ENCODE measurements around the gene POLD4.
"Not testable (repeated sequence)": the region's sequence is repeated elsewhere in the genome, so short reads cannot be mapped to it uniquely, and the experiment has no call there.

Gene POLD4

DNA sequence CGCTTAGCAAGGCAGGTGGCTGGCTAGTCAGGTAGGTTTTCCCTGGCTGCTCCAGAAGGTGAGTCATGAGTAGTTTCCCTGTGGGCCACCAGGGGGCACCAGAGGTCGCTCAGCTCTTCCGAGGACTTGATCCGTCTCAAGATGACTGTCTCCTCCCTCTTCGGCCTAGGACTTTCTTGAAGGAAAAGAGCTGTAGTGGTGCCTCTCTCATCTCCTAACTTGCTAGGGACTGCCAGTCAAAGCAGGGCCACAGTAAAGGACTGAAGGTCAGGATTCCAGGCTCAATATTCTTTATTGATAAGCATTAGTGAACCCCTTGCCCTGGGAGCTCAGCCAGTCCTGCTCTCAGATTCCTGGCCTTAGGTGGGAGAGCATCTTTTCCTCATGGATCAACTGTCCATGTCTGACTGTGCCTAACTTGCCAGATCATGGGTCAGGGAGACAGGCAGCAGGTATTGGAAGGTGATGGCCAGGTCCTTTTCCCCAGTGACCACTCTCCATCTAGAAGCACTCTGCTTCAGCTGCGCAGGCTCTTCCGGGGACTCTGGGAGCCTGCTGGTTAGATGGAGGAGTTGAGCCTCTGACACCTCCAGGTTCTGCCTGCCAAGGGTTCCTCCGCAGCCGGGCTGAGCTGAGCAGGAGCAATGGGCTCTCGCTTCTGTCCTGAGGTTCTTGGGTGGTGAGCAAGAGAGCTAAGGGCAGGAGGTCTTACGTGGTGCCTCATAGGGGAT, 1.9 kb downstream of the POLD4 start:
- no peak for DNase-seq (ENCODE audit: low read depth)

DNA sequence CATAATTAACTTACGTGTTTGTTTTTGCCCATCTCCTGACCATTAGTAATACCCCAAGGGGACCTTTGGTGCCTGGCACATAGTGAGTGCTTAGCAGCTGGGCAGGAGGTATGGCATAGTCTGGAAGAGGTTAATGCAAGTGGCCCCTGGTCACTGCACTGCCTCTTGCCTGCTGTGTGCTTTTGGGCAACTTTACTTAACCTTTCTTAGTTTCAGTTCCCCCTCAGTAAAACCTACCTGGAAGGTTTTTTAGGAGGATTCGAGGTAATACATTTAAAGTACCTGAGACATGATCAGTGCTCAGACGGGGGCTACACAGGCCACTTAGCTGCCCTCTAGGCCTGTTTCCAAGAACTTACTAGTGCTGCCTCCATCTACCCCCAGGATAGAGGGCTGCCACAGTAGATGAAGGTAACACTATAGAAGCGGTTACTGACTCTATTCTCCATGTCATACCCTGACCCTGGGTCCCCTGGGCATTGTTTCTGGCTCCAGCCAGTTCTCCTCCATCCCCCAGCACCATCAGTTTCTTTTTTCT, 3.3 kb downstream of the POLD4 start:
- DNase-seq (ENCODE audit: low read depth): no peak

DNA sequence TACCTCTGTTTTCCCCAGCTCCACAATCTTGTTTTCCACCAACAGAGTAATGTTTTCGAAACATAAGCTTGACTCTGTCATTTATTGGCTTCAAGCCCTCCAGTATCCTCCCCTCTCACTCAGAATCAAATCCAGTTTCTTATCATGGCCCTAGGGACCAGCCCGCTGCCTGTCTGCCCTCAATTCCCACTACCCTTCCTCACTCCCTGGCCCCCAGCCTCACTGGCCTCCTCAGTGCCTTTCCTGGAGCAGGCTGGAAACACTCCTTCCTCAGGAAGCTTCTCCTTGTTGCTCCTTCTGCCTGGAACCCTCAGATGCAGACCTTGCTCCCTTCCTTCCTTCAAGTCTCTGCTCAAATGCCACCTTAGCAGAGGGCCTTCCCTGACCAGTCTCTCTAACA, 3.9 kb downstream of the POLD4 start:
- no peak for DNase-seq (ENCODE audit: low read depth)

DNA sequence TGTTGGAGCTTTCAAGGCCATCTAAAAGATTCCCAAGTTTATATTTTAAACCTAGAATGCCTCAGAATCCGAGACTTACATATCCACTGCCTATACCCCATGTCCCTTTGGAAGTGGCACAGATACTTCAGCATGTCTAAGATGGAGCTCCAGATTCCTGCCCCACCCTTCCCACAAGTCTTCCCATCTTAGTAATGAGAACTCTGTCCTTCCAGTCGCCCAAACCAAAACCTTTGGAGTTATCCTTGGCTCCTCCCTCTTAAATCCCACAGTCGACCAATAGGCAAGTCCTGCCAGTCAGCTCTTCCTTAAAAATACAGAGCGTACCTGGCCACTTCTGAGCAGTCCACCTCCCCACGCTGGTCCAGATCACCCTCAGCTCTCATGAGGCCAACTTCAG, 4.3 kb downstream of the POLD4 start:
- DNase-seq (ENCODE audit: low read depth): no peak

DNA sequence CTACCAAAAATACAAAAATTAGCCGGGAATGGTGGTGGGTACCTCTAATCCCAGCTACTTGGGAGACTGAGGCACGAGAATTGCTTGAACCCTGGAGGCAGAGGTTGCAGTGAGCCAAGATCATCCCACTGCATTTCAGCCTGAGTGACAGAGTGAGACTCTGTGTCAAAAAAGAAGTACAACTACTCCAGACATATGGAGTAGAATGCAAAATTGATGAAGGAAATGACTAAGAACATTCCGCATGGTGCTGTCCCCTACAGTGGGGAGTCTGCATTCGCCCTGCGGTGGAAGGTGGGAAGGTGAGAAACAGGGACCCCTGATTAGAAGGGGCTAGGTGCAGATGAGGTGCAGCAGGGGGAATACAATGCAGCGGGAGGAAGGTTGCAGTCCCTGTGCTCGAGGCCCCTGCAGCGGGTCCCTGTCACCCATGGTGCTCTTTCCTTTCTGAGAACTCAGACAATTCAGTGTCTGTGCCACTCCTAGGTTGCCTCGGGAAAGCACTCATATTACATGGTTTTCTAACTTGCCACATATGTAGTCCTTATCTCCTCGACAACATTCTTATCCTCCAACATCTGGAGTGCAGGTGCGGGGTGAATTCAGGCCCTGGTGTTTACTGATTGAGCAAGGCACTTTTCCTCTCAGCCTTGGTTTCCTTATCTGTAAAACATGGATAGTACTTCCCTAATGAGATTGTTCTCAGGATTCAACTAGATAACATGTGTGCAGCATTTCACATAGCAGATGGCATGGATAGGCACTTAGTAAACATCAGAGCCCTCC, 5.2 kb downstream of the POLD4 start:
- DNase-seq (ENCODE audit: low read depth): no peak

DNA sequence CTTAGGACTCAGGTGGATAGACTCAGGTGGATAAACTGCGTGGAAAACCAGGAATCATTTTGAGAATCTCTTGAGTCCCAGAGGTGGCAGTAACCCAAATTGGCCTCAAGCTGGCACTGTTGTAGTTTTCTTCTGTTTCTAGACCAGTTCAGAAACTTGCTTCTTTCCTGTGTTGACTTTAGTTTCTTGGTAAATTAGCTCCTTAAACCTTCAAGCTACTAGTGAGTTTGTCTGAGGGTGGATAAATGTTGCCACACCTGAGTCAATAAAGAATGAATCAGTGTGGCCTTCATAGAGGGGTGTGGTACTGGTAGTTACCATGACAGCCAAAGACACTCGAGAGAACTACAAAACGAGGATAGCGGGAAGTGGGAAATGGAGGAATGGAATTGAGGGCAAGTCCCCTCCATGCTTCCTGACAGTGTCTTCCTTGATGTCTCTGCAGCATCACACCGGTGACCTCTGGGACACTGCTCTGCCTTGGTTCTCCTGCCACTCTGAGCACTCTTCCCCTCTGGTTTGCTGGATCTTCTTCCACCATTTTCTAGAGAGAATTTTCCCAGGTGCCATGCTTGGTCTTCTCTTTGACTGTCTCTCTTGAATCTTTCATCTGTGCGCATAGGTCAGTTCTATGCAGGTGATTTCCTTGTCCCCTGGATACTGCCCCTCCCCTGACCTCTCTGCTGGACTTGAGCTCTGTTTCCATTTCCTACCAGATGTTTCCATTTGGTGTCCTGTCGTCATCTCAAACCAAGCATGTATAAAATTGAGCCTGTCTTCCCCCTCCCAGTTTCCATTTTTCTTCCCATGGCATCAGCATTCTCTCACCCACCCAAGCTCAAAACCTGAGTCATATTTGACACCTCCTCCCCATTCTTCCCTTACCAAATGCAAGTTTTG, 7.2 kb downstream of the POLD4 start:
- DNase-seq (ENCODE audit: low read depth): no peak

DNA sequence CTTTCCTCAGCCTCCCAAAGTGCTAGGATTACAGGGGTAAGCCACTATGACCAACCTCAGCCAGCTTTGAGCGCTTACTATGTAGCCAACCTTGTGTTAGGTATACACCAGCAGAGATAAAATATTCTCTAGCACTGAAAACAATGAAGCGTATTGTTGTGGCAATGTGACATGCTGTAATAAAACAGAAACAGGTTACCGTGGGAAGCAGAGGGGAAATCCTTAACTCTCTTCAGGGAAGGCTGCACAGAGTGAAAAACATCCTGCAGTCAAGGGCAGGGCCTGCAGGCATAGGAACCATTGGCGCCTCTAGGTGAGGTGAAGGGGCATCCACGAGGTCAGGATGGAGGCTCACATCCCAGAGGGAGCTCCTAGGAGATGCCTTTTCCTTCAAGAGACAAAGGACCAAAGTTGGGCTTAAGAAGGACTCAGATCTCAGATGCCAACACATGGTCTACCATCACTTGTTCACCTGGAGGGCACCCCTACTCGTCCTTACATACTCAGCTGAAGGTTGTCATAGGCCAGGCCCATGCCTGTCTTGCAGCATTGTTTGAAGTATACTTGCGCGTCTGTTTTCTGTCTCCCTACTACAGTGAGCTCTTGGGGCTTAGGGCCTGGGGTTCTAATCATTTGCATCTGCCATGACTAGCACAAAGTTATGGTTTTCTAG, 8.0 kb downstream of the POLD4 start:
- DNase-seq (ENCODE audit: low read depth): no peak

DNA sequence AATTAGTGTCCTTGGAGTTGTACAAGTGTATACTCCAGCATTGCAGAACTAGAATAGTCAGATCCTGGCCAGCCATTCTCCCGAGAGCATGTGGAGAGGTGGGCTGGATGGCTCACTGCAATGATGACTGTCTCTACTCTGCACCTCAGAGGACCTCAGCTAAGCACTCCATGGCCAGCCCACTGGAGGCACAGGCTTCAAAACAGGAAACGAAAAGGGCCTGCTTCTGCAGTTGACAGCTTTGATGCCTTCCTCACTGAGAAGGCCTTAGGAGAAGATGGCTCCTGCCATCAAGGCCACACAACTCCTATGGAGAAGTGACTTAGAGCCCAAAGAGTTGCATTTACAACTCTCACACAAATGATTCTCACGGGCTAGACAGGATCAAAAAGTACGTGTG, 9.1 kb downstream of the POLD4 start:
- DNase-seq (ENCODE audit: low read depth): no peak

DNA sequence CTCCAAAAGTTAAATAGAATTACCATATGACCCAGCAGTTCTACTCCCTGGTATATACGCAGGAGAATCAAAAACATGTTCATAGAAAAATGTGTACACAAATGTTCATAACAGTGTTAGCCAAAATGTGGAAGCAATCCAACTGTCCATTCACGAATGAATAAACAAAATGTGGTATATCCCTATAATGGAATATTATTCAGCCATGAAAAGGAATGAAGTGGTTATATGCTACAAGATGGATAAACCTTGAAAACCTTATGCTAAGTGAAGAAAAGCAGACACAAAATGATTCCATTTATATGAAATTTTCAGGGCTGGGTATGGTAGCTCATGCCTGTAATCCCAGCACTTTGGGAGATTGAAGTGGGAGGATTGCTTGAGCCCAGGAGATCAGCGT, 16.1 kb downstream of the POLD4 start:
- DNase-seq (ENCODE audit: low read depth): no peak

DNA sequence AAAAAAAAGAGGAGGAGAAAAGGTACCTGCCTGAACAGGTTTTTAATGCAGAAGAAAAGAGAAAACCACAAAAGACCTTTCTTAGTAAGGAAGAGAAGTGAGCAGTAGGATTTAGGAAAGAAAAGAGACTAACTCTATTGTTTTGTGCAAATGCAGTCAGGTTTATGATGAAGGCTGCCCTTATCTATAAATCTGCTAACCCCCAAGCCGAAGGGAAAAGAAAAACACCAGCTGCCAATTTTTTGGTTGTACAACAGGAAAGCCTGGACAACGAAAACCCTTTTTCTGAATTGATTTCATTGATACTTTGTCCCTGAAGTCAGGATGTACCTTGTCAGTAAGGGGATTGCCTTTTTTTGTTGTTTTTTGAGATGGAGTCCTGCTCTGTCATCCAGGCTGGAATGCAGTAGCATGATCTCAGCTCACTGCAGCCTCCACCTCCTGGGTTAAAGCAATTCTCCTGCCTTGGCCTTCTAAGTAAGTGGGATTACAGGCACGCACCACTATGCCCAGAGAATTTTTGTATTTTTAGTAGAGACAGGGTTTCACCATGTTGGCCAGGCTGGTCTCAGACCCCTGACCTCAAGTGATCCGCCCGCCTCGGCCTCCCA, 21.2 kb downstream of the POLD4 start:
- no peak for DNase-seq (ENCODE audit: low read depth)

DNA sequence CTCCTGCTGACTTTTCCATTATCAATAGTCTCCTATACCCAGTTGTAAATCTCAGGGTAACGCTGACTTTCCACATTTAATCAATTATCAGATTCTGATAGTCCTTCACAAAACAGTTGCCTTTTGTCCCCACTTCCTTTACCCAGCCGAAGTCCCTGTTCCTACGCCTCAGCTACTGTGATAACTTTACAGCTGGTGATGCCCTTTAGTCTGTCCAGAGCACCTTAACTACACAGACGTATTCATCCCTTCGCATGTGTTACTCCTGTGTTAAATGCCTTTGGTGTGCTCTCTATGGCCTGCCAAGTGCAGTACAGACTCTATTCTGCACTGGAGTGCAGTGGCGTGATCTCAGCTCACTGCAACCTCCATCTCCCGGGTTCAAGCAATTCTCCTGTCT, 29.8 kb downstream of the POLD4 start:
- no peak for DNase-seq (ENCODE audit: low read depth)

DNA sequence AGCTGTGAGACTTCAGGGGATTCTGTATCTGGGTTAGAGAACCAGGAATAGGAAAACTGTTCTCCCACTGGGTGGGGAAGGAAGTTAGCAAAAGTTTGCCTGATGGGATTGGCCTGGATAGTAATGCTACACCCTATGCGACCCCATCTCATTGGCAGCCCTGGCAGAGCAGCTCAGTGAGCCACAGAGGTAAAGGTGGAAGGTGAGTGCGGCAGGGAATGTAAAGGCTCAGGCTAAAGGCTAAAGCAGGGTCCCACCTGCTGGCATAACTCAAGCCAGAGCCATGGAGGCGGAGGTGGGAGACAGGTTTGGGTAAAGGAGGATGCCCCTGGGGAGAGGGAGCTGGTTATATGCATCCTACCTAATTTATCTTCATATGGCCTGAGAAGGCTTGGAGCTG, 31.3 kb downstream of the POLD4 start:
- DNase-seq (ENCODE audit: low read depth): no peak

DNA sequence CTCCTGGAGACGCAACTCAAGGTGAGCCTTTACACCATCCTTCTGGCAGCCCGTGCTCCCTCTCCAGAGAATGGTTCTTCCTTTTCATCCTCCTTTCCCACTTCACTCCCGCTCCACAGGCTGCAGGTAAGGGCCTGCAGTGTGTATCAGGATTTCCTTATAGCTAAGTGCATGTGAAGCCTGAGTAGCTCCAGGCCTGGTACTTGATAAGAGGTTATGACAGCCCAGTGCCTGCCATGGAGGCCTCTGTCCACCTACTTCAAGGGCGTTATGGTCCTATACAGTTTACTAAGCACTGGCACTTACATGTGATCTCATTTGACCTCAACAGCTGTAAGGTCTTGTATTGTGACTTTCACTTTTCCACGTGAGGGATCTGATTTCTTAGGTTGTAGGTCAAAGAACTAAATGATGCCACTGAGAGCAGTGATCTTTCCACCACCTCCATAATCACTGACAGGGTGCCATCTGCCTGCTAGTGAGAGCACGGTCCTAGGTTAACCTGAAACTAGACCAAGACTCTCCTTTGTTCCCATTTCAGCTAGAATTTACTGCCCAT, 32.0 kb downstream of the POLD4 start:
- DNase-seq (ENCODE audit: low read depth): no peak

DNA sequence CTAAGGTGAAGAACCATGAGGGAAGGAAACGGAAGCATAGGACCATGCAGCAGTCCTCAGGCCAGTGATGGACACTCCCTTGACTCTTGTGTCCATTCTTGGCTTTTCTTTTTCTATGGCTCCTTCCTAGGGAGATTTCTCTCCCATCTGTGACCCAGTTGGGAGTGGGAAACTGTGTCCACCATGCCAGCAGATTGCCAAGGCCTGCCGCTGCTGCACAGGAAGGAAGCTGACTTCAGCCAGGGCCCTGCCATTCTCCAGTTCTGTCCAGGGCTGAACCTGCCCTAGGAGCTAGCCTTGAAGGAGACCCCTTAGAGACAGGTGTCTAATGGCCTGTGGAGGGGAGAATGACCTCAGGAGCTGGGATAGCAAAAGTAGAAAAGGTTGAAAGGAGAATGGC, 32.7 kb downstream of the POLD4 start:
- DNase-seq (ENCODE audit: low read depth): no peak

DNA sequence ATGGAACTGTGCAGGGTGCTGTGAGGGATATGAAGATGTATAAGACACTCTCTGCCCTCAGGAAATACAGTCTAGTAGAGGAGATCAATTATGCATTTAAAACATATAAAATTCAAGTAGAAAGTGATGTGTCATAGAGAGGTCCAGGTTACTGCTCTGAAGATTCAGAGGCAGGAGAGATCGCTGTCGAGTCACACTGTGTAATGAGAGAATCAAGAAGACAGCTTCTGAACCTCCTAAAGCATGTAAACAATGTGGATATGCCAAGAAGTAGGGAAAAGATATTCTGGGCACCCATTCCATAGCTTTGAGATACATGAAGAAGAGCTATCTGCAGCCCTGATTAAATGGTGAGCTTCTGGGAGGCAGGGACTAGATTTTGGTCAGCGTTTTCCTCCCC, 33.3 kb downstream of the POLD4 start:
- no peak for DNase-seq (ENCODE audit: low read depth)

DNA sequence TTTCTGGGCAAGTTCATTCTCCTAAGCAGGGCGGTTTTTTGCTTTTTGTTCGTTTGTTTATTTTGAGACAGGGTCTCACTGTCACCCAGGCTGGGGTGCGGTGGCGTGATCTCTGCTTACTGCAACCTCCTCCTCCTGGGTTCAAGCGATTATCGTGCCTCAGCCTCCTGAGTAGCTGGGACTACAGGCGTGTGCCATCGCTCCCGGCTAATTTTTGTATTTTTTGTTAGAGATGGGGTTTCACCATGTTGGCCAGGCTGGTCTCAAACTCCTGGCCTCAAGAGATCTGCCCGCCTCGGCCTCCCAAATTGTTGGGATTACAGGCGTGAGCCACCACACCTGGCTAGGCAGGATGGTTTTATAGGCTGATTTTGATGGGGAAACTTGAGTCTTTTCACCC, 34.5 kb downstream of the POLD4 start:
- DNase-seq (ENCODE audit: low read depth): not testable (repeated sequence)

DNA sequence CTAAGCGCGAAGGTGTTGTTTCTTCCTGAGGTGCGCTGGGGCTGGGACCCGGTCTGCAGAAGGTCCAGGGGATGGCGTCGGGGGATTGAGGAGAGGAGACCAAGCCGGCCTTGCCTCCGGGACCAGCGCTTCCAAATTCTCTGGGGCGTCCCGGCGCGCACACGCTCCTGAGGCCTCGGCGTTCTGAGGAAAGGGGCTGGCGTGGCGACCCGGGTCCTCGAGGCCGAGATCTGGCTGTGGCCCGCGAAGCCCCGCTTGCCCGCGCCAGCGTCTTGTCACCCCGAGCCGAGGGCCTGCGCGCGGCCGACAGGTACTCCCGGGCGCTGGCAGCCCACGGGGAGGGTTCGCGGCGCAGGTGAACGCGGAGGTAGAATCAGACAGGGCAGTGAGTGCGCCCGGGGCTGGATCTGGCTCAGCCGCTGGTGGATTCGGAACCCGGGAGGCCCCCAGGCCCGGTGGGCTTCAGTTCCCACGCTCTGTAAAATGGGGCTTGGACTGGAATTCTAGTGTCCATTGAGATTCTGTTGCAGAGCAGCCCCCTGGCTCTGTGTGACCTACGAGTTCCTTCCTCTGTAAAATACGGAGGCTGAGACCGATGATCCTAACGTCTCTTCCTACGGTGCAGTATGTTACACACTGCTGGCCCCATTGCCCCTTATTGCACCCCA, 35.3 kb downstream of the POLD4 start:
- no peak for DNase-seq (ENCODE audit: low read depth)

DNA sequence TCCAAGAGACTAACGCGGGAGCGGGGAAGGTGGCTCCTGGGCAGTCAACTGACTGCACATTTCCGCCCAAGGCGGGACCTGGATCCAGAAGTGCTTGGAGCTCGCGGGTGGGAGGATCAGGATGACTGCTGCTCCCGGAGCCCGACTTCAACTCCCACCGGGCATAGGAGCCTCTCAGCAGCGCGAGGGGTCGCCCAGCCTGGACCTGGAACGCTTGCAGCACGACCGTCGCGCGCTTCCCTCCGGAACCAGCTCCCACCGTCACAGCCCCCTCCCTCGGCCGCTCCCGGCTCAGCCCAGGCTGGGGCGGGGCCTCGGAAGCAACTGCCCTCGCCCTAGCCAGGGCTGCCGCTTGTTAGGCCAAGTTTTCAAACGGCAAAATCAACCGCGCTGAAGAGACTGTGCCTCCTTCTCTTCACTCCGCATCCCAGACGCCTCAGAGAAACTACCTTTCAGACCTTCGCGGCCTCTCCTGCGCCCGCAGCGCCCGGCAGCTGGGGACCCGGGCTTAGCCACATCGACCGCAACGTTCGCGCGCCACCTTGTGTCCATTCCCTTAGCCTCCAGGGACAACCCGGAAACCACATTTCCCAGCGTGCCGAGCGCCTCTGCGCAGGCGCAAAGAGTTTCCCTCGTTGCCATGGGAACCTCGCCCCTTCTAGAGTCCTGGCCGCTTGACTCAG, 36.0 kb downstream of the POLD4 start:
- peak; percentile 48 for DNase-seq (ENCODE audit: low read depth)

DNA sequence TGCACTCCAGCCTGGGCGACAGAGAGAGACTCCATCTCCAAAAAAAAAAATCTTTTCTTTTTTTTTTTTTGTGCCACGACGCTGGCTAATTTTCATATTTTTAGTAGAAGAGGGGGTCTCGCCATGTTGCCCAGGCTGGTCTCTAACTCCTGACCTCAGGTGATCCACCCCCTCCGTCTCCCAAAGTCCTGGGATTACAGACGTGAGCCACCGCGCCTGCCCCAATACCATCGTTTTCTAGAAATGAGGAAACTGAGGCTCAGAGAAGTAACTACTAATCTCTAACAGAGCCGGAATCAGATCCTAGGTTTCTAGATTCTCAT, 36.5 kb downstream of the POLD4 start:
- no peak for DNase-seq (ENCODE audit: low read depth)

DNA sequence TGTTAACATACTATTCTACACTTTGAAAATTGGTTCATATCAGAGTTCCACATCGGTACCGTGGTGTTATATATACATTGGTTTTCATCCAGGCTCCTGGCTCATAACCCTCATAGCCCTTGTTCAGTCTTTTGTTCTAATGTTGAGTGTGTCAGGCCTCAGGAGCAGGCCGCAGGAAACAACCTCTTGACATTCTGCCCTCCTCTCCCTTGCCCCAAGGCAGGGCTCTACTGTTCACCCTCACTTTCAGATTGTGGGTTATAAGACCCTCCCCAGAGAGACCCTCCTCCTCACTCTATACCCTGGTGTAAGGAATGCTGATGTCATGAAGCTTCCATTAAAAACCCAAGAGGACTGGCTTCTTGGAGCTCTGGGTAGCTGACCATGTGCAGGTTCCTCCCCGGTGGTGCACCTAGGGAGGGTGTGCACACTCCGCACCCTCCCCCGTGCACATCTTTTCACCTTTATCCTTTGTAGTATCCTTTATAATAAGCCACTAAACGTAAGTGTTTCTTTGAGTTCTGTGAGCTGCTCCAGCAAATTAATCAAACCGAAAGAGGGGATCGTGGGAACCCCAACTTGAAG, 37.9 kb downstream of the POLD4 start:
- DNase-seq (ENCODE audit: low read depth): no peak

All from GM04503 (cell line).